NCI-H82 (cell line): ENCODE data around the gene SH3BP5.

Experiments
- DNase-seq: peaks from one replicate; lab custom pipeline; 2025; lab: John Stamatoyannopoulos, UW

The SH3BP5 gene

GRCh38 chr3:15205934-15206661 is 126.3 kb downstream of the SH3BP5 start, which contains the start of gene CAPN7:
TSS of gene CAPN7 (plus strand) at chr3:15206246. CDS start at chr3:15206496, 250 bp downstream.
- no peak for DNase-seq

GRCh38 chr3:15205482-15205933 is 126.9 kb downstream of the SH3BP5 start:
- no peak for DNase-seq
